Panc1 (cell line): ENCODE measurements around the gene ZFAND3. TPM values are rescaled to one million over a fixed set of nuclear protein-coding genes. Genes with fewer than 3 reads are reported as not detected.

Source experiments
- ATAC-seq: fragments of 200-7000 bp; cut with Tn5 transposase; 2 replicates; pipeline ENCODE4 v1.9.1; 2020; ENCODE audit warnings: mild to moderate bottlenecking, moderate library complexity
- BruUV-seq: library from RNA; stranded (reverse); fragments of 400-500 nt; replicated peaks from 2 replicates; lab custom pipeline; 2021; lab: Mats Ljungman, UMichigan
- CTCF ChIA-PET: fragments of 300-600 bp; sonication (Branson Sonifier 250); formaldehyde crosslinking; loops from one replicate; lab custom pipeline; 2022; ENCODE audit warnings: antibody characterized with exemption; lab: Charles Lee
- POLR2A ChIA-PET: fragments of 300-600 bp; sonication (Branson Sonifier 250); formaldehyde crosslinking; loops from one replicate; lab custom pipeline; 2022; ENCODE audit warnings: antibody characterized with exemption; lab: Charles Lee
- DNase-seq: peaks from one replicate; pipeline ENCODE4 v3.0.0-alpha.2; 2010; ENCODE audit warnings: low read depth, low spot score
- H3K27ac ChIP-seq: 2 replicates; pipeline ENCODE4 v1.5.1; 2011; ENCODE audit warnings: mild to moderate bottlenecking, low read length, inconsistent platforms
- H3K27me3 ChIP-seq: fragments of 200-500 bp; sonication (Bioruptor generic); 2 replicates; pipeline ENCODE4 v1.6.0; 2014; ENCODE audit warnings: low read length, inconsistent platforms; ENCODE audit not compliant: control insufficient read depth, insufficient read depth
- H3K36me3 ChIP-seq: fragments of 200-500 bp; sonication (Bioruptor generic); 2 replicates; pipeline ENCODE4 v1.5.1; 2014; ENCODE audit warnings: inconsistent platforms, mild to moderate bottlenecking, low read length, moderate library complexity; ENCODE audit not compliant: control insufficient read depth, insufficient read depth
- H3K4me1 ChIP-seq: 2 replicates; pipeline ENCODE4 v1.5.1; 2011; ENCODE audit warnings: inconsistent platforms, mild to moderate bottlenecking, low read length, moderate library complexity; ENCODE audit not compliant: control insufficient read depth, insufficient read depth
- H3K4me3 ChIP-seq, 2 experiments: 2 replicates each; pipeline ENCODE4 v1.5.1; 2011 to 2012; ENCODE audit warnings: low read depth in 2 of 2, low read length in 2 of 2, mild to moderate bottlenecking in 2 of 2, inconsistent platforms in 1 of 2, moderate library complexity in 1 of 2
- H3K9me3 ChIP-seq: fragments of 200-500 bp; sonication (Bioruptor generic); 2 replicates; pipeline ENCODE4 v1.5.1; 2014; ENCODE audit warnings: low read depth, mild to moderate bottlenecking, inconsistent platforms, low read length, moderate library complexity; ENCODE audit not compliant: control insufficient read depth, insufficient read depth
- POLR2AphosphoS5 ChIP-seq: IDR thresholded peaks from 2 replicates; pipeline ENCODE4 v1.6.1; 2012; ENCODE audit warnings: mild to moderate bottlenecking, low read depth, low read length, moderate library complexity
- SIN3A ChIP-seq: IDR thresholded peaks from 2 replicates; pipeline ENCODE4 v1.6.1; 2012; ENCODE audit warnings: low read depth, mild to moderate bottlenecking, low read length, moderate library complexity, borderline replicate concordance; ENCODE audit not compliant: insufficient read depth
- TCF7L2 ChIP-seq: IDR thresholded peaks from 2 replicates; pipeline ENCODE4 v1.6.1; 2011; ENCODE audit warnings: mild to moderate bottlenecking, low read depth, low read length, inconsistent platforms
- in situ Hi-C: cut with HindIII; loops from 2 replicates; pipeline ENCODE4 v1.10.0; 2016; ENCODE audit warnings: low sequenced_read_pairs, low pct_unique_long_range_greater_than_20kb
- intact Hi-C: fragments of 100-400 bp; cut with micrococcal nuclease; formaldehyde crosslinking; loops from one replicate; pipeline ENCODE4 v1.10.0; 2022; ENCODE audit not compliant: unreplicated experiment
- total RNA-seq: library from RNA; stranded (reverse); gene quantifications from one replicate; pipeline ENCODE4 v1.2.1, GENCODE V29; 2021; ENCODE audit not compliant: unreplicated experiment
- TF ChIP-seq, protein P1 (sequence below), 2 experiments: IDR thresholded peaks; 2 replicates each; pipeline ENCODE4 v1.6.1; 2011 to 2012; ENCODE audit warnings: low read depth in 2 of 2, control low read depth in 1 of 2, low read length in 1 of 2, mild to moderate bottlenecking in 1 of 2, moderate library complexity in 1 of 2; ENCODE audit not compliant: insufficient read depth in 1 of 2
- TF ChIP-seq, protein P2 (sequence below): fragments of 450-650 bp; IDR thresholded peaks from 2 replicates; pipeline ENCODE4 v1.5.1; 2017; ENCODE audit warnings: mild to moderate bottlenecking

ZFAND3 gene
- total RNA-seq, 1 experiment from 2014 or later, result 95.9 TPM

DNA sequence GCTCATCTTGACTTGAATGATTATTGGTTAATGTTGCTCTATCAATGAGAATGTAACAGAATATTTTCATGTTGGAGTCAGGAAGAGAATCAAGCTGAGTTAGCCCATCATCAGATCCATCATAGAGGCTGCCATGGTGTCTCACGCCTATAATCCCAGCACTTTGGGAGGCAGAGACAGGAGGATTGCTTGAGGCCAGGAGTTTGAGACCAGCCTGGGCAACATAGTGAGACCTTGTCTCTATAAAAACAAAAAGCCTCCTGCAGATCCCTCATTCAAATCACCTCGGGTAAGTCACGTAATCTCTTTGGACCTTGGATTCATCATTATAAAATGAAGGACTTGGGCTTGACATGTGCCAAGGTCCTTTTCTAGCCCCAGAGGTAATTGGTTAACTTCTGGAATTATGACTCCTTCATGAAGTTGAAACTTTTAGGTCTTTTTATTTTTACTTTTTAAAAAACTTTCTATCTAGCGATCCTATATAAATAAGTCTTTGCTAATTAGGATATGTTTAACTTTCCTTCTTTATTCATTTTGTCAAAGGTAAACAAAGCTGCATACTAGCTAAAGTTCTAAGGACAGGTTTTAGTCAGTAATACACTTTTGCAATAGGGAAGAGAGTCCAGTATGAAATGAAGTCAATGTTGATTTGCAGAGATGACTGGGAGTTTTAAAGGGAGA, 110.9 kb downstream of the ZFAND3 start:
- no TSS peak for BruUV-seq
- TF ChIP-seq, protein P1, sequence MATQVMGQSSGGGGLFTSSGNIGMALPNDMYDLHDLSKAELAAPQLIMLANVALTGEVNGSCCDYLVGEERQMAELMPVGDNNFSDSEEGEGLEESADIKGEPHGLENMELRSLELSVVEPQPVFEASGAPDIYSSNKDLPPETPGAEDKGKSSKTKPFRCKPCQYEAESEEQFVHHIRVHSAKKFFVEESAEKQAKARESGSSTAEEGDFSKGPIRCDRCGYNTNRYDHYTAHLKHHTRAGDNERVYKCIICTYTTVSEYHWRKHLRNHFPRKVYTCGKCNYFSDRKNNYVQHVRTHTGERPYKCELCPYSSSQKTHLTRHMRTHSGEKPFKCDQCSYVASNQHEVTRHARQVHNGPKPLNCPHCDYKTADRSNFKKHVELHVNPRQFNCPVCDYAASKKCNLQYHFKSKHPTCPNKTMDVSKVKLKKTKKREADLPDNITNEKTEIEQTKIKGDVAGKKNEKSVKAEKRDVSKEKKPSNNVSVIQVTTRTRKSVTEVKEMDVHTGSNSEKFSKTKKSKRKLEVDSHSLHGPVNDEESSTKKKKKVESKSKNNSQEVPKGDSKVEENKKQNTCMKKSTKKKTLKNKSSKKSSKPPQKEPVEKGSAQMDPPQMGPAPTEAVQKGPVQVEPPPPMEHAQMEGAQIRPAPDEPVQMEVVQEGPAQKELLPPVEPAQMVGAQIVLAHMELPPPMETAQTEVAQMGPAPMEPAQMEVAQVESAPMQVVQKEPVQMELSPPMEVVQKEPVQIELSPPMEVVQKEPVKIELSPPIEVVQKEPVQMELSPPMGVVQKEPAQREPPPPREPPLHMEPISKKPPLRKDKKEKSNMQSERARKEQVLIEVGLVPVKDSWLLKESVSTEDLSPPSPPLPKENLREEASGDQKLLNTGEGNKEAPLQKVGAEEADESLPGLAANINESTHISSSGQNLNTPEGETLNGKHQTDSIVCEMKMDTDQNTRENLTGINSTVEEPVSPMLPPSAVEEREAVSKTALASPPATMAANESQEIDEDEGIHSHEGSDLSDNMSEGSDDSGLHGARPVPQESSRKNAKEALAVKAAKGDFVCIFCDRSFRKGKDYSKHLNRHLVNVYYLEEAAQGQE (IDR thresholded peaks at IDR 0.05; ENCODE audit: insufficient read depth in 1 of 2, low read depth in 2 of 2, low read length in 1 of 2), result no peak
- TF ChIP-seq, protein P2, sequence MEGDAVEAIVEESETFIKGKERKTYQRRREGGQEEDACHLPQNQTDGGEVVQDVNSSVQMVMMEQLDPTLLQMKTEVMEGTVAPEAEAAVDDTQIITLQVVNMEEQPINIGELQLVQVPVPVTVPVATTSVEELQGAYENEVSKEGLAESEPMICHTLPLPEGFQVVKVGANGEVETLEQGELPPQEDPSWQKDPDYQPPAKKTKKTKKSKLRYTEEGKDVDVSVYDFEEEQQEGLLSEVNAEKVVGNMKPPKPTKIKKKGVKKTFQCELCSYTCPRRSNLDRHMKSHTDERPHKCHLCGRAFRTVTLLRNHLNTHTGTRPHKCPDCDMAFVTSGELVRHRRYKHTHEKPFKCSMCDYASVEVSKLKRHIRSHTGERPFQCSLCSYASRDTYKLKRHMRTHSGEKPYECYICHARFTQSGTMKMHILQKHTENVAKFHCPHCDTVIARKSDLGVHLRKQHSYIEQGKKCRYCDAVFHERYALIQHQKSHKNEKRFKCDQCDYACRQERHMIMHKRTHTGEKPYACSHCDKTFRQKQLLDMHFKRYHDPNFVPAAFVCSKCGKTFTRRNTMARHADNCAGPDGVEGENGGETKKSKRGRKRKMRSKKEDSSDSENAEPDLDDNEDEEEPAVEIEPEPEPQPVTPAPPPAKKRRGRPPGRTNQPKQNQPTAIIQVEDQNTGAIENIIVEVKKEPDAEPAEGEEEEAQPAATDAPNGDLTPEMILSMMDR, result no peak
- TF ChIP-seq SIN3A, result no peak
- TF ChIP-seq TCF7L2, result no peak
- no peak for TF ChIP-seq POLR2AphosphoS5
- H3K27me3 ChIP-seq, result no peaks in the 10 kb centered on the region
- H3K36me3 ChIP-seq, result no peaks in the 10 kb centered on the region; the same call in 1 of the 2 replicates
- ATAC-seq (no peak), DNase-seq (no peak)
- CTCF ChIA-PET, result no interaction called here
- no peak overlapping the region for H3K27ac ChIP-seq
- in situ Hi-C loops, result no loop called here
- H3K9me3 ChIP-seq, result no peaks in the 10 kb centered on the region
- no peaks in the 10 kb centered on the region; the same call in 1 of the 2 replicates for H3K4me1 ChIP-seq
- POLR2A ChIA-PET, result interaction anchor here (0.7 kb wide), 1 partner anchor 167 kb away, joined by 6 read pairs; no protein-coding TSS in a partner anchor
- intact Hi-C loops, result no loop called here
- no peak overlapping the region for H3K4me3 ChIP-seq

DNA sequence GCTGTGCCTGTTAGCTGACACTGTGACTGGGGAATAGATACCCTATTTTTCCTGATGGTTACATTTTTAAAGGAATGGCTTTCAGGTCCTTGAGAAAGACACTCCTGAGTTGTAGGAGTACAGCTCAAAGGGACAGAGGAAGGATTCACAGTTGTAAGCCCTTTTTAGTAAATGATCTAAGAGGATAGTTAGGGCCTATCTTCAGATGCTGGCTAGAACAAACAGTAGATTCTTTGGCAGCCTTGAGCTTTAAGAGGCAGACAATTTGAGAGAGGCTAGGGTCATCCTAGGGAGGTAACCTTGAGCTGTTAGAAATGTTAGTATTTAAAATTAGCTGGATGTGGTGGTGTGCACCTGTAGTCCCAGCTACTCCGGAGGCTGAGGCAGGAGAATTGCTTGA, 111.5 kb downstream of the ZFAND3 start:
- DNase-seq (no peak), ATAC-seq (no peak)
- H3K4me3 ChIP-seq, result no peak overlapping the region
- ChIA-PET POLR2A (no interaction called here), CTCF (interaction anchor here (0.7 kb wide), 1 partner anchor 24 kb away, joined by 4 read pairs; no protein-coding TSS in a partner anchor)
- BruUV-seq, result TSS peak; percentile 43
- in situ Hi-C loops, result no loop called here
- no peak for TF ChIP-seq TCF7L2
- TF ChIP-seq POLR2AphosphoS5, result no peak
- TF ChIP-seq, protein P1 (IDR thresholded peaks at IDR 0.05; ENCODE audit: insufficient read depth in 1 of 2, low read depth in 2 of 2, low read length in 1 of 2), result no peak
- TF ChIP-seq, protein P2, result no peak
- no peak for TF ChIP-seq SIN3A
- no peaks in the 10 kb centered on the region for H3K9me3 ChIP-seq
- intact Hi-C loops, result no loop called here
- H3K36me3 ChIP-seq, result no peaks in the 10 kb centered on the region; the same call in 1 of the 2 replicates
- H3K27me3 ChIP-seq, result no peaks in the 10 kb centered on the region
- no peaks in the 10 kb centered on the region; the same call in 1 of the 2 replicates for H3K4me1 ChIP-seq
- H3K27ac ChIP-seq, result no peak overlapping the region
